Astrocyte of the spinal cord (primary cell): ENCODE measurements around the gene PPM1H.

ENCODE experiments used
- DNase-seq: peaks from one replicate; pipeline ENCODE4 v3.0.0; 2011; ENCODE audit warnings: low read depth, low spot score
- H3K4me3 ChIP-seq: 2 replicates; pipeline ENCODE4 v1.5.1; 2011; ENCODE audit warnings: low read depth, mild to moderate bottlenecking, low read length, moderate library complexity
- in situ Hi-C: cut with HindIII; loops from 2 replicates; pipeline ENCODE4 v1.10.0; 2017; ENCODE audit warnings: low sequenced_read_pairs
- TF ChIP-seq, protein P1 (sequence below): IDR thresholded peaks from 2 replicates; pipeline ENCODE4 v1.5.1; 2012; ENCODE audit warnings: low read depth, mild to moderate bottlenecking, low read length, inconsistent platforms

The PPM1H gene

DNA sequence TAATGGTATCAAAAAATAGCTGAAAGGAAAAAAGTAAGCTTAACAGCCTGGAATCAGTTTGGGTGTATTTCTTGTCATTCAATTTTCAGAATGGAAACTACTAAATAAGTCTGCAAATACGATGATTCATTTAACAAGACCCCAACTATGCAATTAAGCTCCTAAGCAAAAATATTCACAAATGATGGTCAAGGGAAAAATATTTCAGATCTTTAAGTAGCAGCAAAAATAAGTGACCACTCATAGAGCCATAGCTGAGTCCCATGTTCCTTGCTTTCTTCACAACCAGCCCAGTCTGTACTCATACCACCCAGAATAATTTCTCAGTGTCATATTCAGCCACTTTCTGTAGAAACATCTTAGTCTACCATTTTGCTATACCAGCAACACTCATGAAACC, 185.4 kb downstream of the PPM1H start:
- in situ Hi-C loops = no loop called here

DNA sequence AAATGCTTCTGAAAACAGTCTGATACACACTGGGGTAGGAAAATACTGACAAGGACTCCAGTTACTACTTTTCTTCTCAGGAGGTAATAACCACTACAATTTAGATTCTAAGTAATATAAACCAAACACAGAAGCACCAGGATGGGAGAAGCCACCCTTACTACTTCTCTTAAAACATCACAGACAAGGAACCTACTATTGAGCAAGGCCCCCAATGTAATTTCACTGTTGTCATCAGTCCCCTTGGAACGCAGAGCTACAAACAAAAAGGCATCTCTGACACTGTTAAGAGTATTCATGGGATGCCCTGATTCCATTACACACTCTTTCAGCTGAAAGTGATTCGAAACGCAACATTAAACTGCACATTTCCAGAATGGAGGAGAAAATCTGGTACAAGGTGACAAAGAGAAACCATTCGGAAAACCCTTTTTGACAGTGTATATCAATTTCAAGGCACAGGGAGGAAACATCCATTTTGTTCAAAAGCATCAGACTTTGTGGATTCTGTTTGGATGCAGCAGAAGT, 185.9 kb downstream of the PPM1H start:
- in situ Hi-C loops = no loop called here
- TF ChIP-seq, protein P1, sequence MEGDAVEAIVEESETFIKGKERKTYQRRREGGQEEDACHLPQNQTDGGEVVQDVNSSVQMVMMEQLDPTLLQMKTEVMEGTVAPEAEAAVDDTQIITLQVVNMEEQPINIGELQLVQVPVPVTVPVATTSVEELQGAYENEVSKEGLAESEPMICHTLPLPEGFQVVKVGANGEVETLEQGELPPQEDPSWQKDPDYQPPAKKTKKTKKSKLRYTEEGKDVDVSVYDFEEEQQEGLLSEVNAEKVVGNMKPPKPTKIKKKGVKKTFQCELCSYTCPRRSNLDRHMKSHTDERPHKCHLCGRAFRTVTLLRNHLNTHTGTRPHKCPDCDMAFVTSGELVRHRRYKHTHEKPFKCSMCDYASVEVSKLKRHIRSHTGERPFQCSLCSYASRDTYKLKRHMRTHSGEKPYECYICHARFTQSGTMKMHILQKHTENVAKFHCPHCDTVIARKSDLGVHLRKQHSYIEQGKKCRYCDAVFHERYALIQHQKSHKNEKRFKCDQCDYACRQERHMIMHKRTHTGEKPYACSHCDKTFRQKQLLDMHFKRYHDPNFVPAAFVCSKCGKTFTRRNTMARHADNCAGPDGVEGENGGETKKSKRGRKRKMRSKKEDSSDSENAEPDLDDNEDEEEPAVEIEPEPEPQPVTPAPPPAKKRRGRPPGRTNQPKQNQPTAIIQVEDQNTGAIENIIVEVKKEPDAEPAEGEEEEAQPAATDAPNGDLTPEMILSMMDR = no peak
- H3K4me3 ChIP-seq = no peak overlapping the region
- DNase-seq = no peak

More for the DNA sequence above, 185.4 kb downstream of the PPM1H start:
- DNase-seq = no peak
- TF ChIP-seq, protein P1 = no peak
- no peak overlapping the region for H3K4me3 ChIP-seq

DNA sequence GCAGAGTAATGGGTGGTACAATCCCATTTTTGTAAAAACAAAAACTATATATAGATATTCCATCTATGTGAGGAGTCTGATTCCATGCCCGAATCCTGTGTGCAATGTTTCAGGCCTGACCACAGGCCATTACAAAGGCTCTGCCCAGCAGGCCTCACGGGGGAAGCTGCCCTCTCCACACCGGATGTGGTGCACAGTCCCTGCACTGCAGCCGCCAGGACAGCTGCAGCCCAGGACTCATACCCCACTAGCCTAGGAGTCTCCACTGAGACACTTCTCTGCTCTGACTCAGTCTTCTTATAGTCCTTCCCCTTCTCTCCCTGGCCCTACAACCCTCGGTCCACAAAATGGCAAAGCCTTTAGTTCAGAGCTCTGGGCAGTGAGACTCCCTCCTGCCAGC, 190.4 kb downstream of the PPM1H start:
- in situ Hi-C loops = no loop called here
- TF ChIP-seq, protein P1 = no peak
- peak; percentile 65 for DNase-seq
- no peak overlapping the region for H3K4me3 ChIP-seq

DNA sequence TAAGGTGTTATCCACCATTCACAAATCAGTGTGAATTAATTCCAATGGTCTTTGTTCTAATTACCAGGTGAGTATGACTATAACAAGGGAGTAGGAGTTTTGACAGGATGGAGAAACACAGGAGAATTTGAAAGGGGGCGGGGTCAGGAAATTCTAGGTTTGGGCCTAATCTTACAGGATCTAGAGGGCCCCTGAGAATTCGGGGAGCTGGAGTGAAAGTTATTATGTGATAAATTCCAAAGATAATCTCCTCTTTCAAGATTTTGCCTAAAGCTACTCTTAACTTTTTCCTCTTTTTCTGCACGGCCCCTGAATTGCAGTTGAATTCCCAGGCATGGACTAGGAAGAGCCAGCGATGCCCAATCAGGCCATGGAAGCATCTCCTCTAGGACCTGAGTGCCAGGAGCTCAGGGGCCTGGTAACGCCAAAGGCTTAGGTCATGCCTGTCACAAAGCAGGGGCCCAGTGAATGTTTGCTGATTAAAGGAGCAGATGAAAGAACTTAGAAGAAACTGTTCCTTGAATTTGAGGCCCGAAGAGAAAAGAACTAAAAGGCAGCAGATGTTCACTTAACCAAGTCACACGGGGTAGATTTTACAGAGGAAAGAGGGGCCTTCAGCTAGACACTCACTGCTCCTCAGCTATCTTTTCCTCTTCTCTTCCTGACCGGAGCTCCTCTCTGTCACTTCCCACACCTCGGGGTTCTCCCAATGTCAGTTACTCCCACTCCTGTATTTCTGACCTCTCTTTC, 195.5 kb downstream of the PPM1H start:
- in situ Hi-C loops = no loop called here
- TF ChIP-seq, protein P1 = no peak
- no peak for DNase-seq
- no peak overlapping the region for H3K4me3 ChIP-seq

DNA sequence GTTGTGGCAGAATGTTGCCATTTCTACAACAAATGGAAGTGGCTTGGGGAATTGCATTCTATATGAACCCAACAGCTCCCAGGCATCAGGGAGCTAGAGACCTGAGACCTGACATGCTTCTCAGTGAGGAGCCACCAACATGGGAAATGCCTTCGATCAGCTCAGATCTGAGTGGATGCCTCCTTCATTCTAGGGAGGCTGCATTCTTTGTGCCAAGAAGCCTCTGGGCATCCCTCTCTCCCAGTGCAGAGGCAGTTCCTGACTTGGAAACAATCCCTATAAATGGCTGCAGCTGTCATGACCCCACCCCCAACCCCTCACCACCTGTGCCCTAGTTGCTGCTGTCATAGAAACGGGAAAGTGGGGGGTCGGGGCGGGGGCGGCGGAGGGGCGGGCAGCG, 196.3 kb downstream of the PPM1H start:
- TF ChIP-seq, protein P1 = no peak
- in situ Hi-C loops = no loop called here
- DNase-seq = no peak
- H3K4me3 ChIP-seq = no peak overlapping the region

DNA sequence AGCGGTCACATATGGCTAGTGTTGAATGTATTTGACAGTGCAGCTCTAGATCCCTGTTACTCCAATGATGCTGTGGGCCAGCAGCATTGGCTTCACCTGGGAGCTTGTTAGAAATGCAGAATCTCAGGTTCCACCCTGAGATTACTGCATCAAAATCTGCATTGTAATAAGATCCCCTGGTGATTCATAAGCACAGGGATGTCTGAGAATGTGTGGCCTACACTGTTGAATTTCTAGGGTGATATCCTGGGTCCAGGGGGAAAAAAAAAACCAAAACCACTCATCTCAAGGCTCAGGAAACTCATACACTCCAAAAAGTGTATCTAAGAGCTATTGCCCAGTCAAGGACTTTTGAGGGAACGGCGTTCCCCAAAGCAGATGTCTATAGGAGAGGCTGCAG, 196.8 kb downstream of the PPM1H start:
- TF ChIP-seq, protein P1 = no peak
- no peak overlapping the region for H3K4me3 ChIP-seq
- in situ Hi-C loops = no loop called here
- peak; percentile 36 for DNase-seq
